Fibroblast of villous mesenchyme (primary cell): ENCODE data around the gene ANKRD26. TPM values are rescaled to one million over a fixed set of nuclear protein-coding genes. Genes with fewer than 3 reads are reported as not detected.

Source experiments
- DNase-seq: peaks from one replicate; pipeline ENCODE4 v3.0.0-alpha.2; 2010; ENCODE audit warnings: low read depth
- H3K4me3 ChIP-seq: 2 replicates; pipeline ENCODE4 v1.5.1; 2011; ENCODE audit warnings: low read depth, mild to moderate bottlenecking, low read length
- total RNA-seq: library from RNA; depleted of rRNA; stranded (reverse); fragments of >200 nt; gene quantifications from 2 replicates; pipeline ENCODE4 v1.2.3, GENCODE V29; 2012
- TF ChIP-seq, protein P1 (sequence below): IDR thresholded peaks from 2 replicates; pipeline ENCODE4 v1.5.1; 2012; ENCODE audit warnings: low read depth, mild to moderate bottlenecking, low read length; ENCODE audit not compliant: insufficient read depth

ANKRD26 gene
- total RNA-seq, 1 donor: 16.8 TPM

- no peak for DNase-seq
- H3K4me3 ChIP-seq: no peak overlapping the region
- TF ChIP-seq, protein P1, sequence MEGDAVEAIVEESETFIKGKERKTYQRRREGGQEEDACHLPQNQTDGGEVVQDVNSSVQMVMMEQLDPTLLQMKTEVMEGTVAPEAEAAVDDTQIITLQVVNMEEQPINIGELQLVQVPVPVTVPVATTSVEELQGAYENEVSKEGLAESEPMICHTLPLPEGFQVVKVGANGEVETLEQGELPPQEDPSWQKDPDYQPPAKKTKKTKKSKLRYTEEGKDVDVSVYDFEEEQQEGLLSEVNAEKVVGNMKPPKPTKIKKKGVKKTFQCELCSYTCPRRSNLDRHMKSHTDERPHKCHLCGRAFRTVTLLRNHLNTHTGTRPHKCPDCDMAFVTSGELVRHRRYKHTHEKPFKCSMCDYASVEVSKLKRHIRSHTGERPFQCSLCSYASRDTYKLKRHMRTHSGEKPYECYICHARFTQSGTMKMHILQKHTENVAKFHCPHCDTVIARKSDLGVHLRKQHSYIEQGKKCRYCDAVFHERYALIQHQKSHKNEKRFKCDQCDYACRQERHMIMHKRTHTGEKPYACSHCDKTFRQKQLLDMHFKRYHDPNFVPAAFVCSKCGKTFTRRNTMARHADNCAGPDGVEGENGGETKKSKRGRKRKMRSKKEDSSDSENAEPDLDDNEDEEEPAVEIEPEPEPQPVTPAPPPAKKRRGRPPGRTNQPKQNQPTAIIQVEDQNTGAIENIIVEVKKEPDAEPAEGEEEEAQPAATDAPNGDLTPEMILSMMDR: no peak
Measured at GRCh38 chr10:27108165-27108564, 7.9 kb upstream of the ANKRD26 start.

GRCh38 chr10:27104919-27105318, 4.6 kb upstream of the ANKRD26 start:
- H3K4me3 ChIP-seq: no peak overlapping the region
- TF ChIP-seq, protein P1: no peak
- DNase-seq: no peak

DNA sequence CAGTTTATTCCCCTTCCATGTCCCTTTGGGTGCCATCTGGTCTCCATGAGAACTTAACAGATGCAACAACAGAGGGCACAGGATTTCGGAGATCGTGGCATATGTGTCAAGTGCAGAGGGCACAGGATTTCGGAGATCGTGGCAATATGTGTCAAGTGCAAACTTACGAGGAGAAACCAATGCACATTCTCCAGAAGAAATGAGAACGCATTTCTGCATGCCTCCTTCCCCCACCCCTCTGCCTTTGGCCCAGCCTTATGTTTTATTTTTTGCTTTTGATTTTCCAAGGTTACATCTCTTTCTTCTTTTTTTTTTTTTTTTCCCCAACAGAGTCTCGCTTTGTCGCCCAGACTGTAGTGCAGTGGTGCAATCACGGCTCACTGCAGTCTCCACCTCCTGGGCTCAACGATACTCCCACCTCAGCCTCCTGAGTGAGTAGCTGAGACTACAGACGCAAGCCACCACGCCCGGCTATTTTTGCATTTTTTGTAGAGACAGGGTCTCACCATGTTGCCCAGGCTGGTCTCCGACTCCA, 586 bp upstream of the ANKRD26 start:
- TF ChIP-seq, protein P1: no peak
- H3K4me3 ChIP-seq: peak overlapping the region; percentile 89
- no peak for DNase-seq

DNA sequence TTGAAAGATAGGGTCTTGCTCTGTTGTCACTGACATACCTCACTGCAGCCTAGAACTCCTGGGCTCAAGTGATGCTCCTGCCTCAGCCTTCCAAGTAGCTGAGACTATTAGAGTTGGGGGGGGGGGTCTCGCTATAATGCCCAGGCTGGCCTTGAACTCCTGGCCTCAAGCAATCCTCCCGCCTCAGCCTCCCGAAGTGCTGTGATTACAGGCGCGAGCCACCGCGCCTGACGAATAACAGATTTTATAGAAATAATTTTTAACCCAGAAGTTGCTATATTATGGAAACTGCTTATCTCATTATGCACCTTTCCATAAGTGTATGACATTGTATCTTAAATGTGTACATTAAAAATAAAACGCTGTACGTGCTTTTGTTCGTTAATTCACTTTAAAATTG, 846 bp downstream of the ANKRD26 start:
- TF ChIP-seq, protein P1: no peak
- DNase-seq: no peak

DNA sequence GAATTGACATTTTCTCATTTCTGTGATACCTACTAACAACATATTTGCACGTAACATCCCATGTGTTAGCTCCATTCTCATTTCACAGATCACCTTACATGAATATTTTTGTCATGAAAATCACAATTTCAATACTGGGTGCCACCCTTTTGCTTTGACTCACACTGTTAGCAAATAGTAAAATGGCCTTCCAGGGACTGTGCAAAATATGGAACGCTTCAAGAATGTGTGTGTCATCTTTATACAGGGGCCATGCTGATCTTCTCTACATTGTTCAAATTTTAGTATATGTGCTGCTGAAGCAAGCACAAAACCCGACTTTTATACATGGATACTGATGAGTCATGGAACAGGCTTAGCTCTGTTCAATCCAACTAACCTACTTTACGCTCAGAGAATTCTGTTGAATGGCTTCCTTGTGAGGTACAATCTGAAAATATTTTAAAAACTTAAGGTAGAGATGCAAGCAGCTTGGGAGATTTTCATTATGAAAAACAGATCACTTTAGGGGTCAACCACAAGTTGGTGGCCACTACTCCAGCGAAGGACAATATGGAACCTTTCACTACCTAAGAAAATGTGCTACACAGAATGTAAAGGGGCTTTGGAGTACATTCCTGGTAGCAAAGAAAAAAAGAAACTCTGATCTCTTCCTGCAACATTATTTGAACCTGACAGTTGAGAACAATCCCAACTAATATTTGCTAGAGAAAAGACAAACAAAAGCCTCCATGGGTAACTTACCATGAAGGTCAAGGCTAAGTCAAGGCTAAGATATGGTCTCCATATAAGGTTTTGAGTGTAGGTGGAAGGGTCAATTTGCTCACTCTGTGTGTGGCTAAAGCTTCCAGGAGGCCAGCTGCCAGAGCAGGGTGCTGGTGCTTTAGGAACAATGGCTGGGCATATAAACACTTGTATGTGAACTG, 11.9 kb downstream of the ANKRD26 start:
- TF ChIP-seq, protein P1: no peak
- no peak for DNase-seq
- no peak overlapping the region for H3K4me3 ChIP-seq

More for the DNA sequence above, 846 bp downstream of the ANKRD26 start:
- peak overlapping the region; percentile 89 for H3K4me3 ChIP-seq

DNA sequence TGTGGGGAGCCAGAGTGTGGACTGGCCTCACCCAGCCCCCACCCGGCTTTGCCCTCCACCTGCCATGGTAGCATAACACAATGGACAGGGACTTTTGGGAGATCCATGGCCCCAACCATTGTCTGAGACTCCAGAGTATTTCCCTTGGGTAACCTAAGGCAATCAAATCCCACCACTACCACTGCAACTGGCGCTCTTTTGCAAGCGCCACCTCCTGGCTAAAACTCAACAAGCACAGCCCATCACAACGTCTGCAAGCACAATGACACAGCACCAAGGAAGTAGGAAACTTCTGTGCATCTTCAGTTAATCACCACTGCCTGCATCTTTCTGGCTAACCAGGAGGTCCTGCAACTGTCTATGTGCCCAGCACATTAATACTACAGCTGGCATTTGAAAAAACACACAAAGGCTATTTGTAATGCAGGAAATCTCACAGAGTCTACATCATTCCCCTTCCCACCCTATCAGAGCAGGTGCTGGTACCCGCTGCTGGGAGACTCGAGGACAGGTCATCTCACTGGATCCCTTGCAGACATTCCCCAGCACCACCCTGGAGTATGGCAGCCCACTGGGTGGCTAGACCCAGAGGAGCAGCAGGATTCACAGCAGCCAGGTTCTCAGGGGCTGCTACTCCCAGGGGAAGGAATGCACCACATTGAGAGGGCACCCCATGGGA, 27.7 kb downstream of the ANKRD26 start:
- TF ChIP-seq, protein P1: no peak
- H3K4me3 ChIP-seq: no peak overlapping the region
- DNase-seq: no peak
